PFSK-1 (cell line): ENCODE data around the gene GAL3ST2.

Experiments
- POLR2AphosphoS5 ChIP-seq: IDR thresholded peaks from 2 replicates; pipeline ENCODE4 v1.6.1; 2012; ENCODE audit warnings: low read depth, mild to moderate bottlenecking, control low read depth, low read length, moderate library complexity
- TF ChIP-seq, protein P1 (sequence below), 2 experiments: IDR thresholded peaks; 2 replicates each; pipeline versions ENCODE4 v1.6.1 to v1.8.0; 2011 to 2012; ENCODE audit warnings: low read depth in 2 of 2, low read length in 2 of 2, control low read depth in 1 of 2, inconsistent platforms in 1 of 2, mild to moderate bottlenecking in 1 of 2, moderate library complexity in 1 of 2; ENCODE audit not compliant: insufficient read depth in 1 of 2

DNA sequence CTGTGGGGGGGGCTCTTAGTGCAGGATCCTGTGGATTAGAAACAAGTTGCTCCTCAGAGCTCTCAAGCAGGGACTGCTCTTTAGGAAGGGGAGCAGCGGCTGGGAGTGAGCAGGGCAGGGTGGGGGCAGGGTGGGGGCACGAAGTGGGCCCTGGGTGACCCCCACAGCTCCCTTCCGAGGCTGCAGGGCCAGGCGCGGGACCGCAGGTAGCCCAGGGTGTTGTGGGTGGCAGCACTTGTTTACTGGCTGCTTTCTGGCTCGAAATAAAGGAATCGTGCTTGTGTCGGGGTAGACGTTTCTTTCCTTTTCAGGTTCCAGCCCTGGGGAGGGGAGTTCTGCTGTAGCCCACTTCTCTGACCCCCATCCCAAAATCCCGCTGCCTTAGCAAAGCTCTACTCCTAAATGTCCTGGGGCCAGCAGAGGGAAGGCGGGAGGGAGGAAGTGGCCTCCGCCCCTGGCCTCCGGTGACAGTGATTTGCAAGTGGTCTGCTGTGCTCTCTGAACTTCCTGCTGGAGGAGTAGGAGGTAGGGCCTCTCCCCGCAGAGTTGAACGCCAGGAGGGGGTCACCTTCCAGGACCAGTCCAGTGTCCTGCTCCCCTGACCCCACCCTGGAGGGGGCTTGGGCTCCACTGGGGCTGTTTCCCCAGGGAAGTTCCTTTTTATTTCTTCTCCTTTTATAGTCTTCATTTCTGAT lies 40.7 kb downstream of the GAL3ST2 start:
- TF ChIP-seq, protein P1, sequence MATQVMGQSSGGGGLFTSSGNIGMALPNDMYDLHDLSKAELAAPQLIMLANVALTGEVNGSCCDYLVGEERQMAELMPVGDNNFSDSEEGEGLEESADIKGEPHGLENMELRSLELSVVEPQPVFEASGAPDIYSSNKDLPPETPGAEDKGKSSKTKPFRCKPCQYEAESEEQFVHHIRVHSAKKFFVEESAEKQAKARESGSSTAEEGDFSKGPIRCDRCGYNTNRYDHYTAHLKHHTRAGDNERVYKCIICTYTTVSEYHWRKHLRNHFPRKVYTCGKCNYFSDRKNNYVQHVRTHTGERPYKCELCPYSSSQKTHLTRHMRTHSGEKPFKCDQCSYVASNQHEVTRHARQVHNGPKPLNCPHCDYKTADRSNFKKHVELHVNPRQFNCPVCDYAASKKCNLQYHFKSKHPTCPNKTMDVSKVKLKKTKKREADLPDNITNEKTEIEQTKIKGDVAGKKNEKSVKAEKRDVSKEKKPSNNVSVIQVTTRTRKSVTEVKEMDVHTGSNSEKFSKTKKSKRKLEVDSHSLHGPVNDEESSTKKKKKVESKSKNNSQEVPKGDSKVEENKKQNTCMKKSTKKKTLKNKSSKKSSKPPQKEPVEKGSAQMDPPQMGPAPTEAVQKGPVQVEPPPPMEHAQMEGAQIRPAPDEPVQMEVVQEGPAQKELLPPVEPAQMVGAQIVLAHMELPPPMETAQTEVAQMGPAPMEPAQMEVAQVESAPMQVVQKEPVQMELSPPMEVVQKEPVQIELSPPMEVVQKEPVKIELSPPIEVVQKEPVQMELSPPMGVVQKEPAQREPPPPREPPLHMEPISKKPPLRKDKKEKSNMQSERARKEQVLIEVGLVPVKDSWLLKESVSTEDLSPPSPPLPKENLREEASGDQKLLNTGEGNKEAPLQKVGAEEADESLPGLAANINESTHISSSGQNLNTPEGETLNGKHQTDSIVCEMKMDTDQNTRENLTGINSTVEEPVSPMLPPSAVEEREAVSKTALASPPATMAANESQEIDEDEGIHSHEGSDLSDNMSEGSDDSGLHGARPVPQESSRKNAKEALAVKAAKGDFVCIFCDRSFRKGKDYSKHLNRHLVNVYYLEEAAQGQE (IDR thresholded peaks at IDR 0.05; ENCODE audit: insufficient read depth in 1 of 2, low read depth in 2 of 2, low read length in 2 of 2), result no peak; a peak in 1 of 4 replicates
- no peak for TF ChIP-seq POLR2AphosphoS5
